ENCODE data around the gene RHBDD2. TPM values are rescaled to one million over a fixed set of nuclear protein-coding genes. Genes with fewer than 3 reads are reported as not detected.
"Not testable (repeated sequence)": the region's sequence is repeated elsewhere in the genome, so short reads cannot be mapped to it uniquely, and the experiment has no call there.

RHBDD2 gene
- polyA plus RNA-seq, 1 donor (not counting 4 experiments of a cell fraction or from before 2014, with no cell fraction given), result 24.1 TPM

GRCh38 chr7:75909521-75910132, 30.8 kb downstream of the RHBDD2 start:
- Histone ChIP-seq H3K4me2 (ENCODE audit: control insufficient read depth, extremely low read depth, insufficient read depth, low read depth, low read length) (no peak overlapping the region), H3K9ac (ENCODE audit: control insufficient read depth, extremely low read depth, insufficient read depth, low read length) (no peak overlapping the region), H4K20me1 (ENCODE audit: control insufficient read depth, extremely low read depth, insufficient read depth, low read length) (no peaks in the 10 kb centered on the region), H2AFZ (ENCODE audit: control insufficient read depth, low read length) (no peak overlapping the region), H3K4me1 (ENCODE audit: control insufficient read depth, extremely low read depth, insufficient read depth, low read length) (peaks cover 17% of the 10 kb centered on the region), H3K4me3 (ENCODE audit: control insufficient read depth in 2 of 3, extremely low read depth in 1 of 3, insufficient read depth in 2 of 3, low read depth in 1 of 3, low read length in 3 of 3) (no peak overlapping the region), H3K36me3 (ENCODE audit: control insufficient read depth in 2 of 2, extremely low read depth in 1 of 2, insufficient read depth in 2 of 2, low read length in 2 of 2) (no peaks in the 10 kb centered on the region), H3K9me3 (ENCODE audit: control insufficient read depth, low read depth, low read length) (no peaks in the 10 kb centered on the region), H3K9me1 (ENCODE audit: control insufficient read depth, extremely low read depth, insufficient read depth, low read length) (no peaks in the 10 kb centered on the region), H3K79me2 (ENCODE audit: control insufficient read depth, insufficient read depth, low read length) (no peaks in the 10 kb centered on the region), H3K27me3 (ENCODE audit: control insufficient read depth, extremely low read depth, insufficient read depth, low read length) (no peaks in the 10 kb centered on the region), H3K27ac (ENCODE audit: control insufficient read depth, insufficient read depth, low read length) (no peak overlapping the region)
- no peak for TF ChIP-seq EZH2 (IDR thresholded peaks at IDR 0.05; ENCODE audit: low read length)
- TF ChIP-seq, protein P1, sequence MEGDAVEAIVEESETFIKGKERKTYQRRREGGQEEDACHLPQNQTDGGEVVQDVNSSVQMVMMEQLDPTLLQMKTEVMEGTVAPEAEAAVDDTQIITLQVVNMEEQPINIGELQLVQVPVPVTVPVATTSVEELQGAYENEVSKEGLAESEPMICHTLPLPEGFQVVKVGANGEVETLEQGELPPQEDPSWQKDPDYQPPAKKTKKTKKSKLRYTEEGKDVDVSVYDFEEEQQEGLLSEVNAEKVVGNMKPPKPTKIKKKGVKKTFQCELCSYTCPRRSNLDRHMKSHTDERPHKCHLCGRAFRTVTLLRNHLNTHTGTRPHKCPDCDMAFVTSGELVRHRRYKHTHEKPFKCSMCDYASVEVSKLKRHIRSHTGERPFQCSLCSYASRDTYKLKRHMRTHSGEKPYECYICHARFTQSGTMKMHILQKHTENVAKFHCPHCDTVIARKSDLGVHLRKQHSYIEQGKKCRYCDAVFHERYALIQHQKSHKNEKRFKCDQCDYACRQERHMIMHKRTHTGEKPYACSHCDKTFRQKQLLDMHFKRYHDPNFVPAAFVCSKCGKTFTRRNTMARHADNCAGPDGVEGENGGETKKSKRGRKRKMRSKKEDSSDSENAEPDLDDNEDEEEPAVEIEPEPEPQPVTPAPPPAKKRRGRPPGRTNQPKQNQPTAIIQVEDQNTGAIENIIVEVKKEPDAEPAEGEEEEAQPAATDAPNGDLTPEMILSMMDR (optimal IDR thresholded peaks at IDR 0.05 in 1 of 3, IDR thresholded peaks at IDR 0.05 in 1 of 3, conservative IDR thresholded peaks at IDR 0.05 in 1 of 3; ENCODE audit: extremely low read depth in 1 of 3, insufficient read depth in 2 of 3, low read length in 3 of 3), result no peak
- no peak for DNase-seq (ENCODE audit: low read depth, low spot score)
- FAIRE-seq, result no peak
- dilution Hi-C loops (cut with MboI; ENCODE audit: extremely low pct_ligation_motif_present, low sequenced_read_pairs), result no loop called here

- H3K79me2 ChIP-seq (ENCODE audit: control insufficient read depth, insufficient read depth, low read length); dilution Hi-C loops (cut with MboI; ENCODE audit: extremely low pct_ligation_motif_present, low sequenced_read_pairs); H3K4me2 ChIP-seq (ENCODE audit: control insufficient read depth, extremely low read depth, insufficient read depth, low read depth, low read length); H3K9ac ChIP-seq (ENCODE audit: control insufficient read depth, extremely low read depth, insufficient read depth, low read length); H3K9me3 ChIP-seq (ENCODE audit: control insufficient read depth, low read depth, low read length); H3K9me1 ChIP-seq (ENCODE audit: control insufficient read depth, extremely low read depth, insufficient read depth, low read length); H3K36me3 ChIP-seq (ENCODE audit: control insufficient read depth in 2 of 2, extremely low read depth in 1 of 2, insufficient read depth in 2 of 2, low read length in 2 of 2); FAIRE-seq; H2AFZ ChIP-seq (ENCODE audit: control insufficient read depth, low read length); DNase-seq (ENCODE audit: low read depth, low spot score); H3K27ac ChIP-seq (ENCODE audit: control insufficient read depth, insufficient read depth, low read length); H3K27me3 ChIP-seq (ENCODE audit: control insufficient read depth, extremely low read depth, insufficient read depth, low read length); H3K4me3 ChIP-seq (ENCODE audit: control insufficient read depth in 2 of 3, extremely low read depth in 1 of 3, insufficient read depth in 2 of 3, low read depth in 1 of 3, low read length in 3 of 3); H4K20me1 ChIP-seq (ENCODE audit: control insufficient read depth, extremely low read depth, insufficient read depth, low read length): not testable (repeated sequence)
- H3K4me1 ChIP-seq (ENCODE audit: control insufficient read depth, extremely low read depth, insufficient read depth, low read length), result peaks cover 13% of the 10 kb centered on the region
Observed at GRCh38 chr7:75911186-75911585, 32.4 kb downstream of the RHBDD2 start.

GRCh38 chr7:75913437-75913836, 34.6 kb downstream of the RHBDD2 start:
- H3K9me3 ChIP-seq (ENCODE audit: control insufficient read depth, low read depth, low read length), result no peaks in the 10 kb centered on the region
- FAIRE-seq (no peak), DNase-seq (ENCODE audit: low read depth, low spot score) (no peak)
- H3K9me1 ChIP-seq (ENCODE audit: control insufficient read depth, extremely low read depth, insufficient read depth, low read length), result no peaks in the 10 kb centered on the region
- TF ChIP-seq, protein P1 (optimal IDR thresholded peaks at IDR 0.05 in 1 of 3, IDR thresholded peaks at IDR 0.05 in 1 of 3, conservative IDR thresholded peaks at IDR 0.05 in 1 of 3; ENCODE audit: extremely low read depth in 1 of 3, insufficient read depth in 2 of 3, low read length in 3 of 3), result no peak
- no peak for TF ChIP-seq EZH2 (IDR thresholded peaks at IDR 0.05; ENCODE audit: low read length)
- H3K4me3 ChIP-seq (ENCODE audit: control insufficient read depth in 2 of 3, extremely low read depth in 1 of 3, insufficient read depth in 2 of 3, low read depth in 1 of 3, low read length in 3 of 3), result no peak overlapping the region
- H3K4me1 ChIP-seq (ENCODE audit: control insufficient read depth, extremely low read depth, insufficient read depth, low read length), result peaks cover 13% of the 10 kb centered on the region
- dilution Hi-C loops (cut with MboI; ENCODE audit: extremely low pct_ligation_motif_present, low sequenced_read_pairs), result no loop called here
- H3K27me3 ChIP-seq (ENCODE audit: control insufficient read depth, extremely low read depth, insufficient read depth, low read length), result no peaks in the 10 kb centered on the region
- H3K79me2 ChIP-seq (ENCODE audit: control insufficient read depth, insufficient read depth, low read length), result peaks cover 22% of the 10 kb centered on the region
- H3K9ac ChIP-seq (ENCODE audit: control insufficient read depth, extremely low read depth, insufficient read depth, low read length), result no peak overlapping the region
- no peak overlapping the region for H2AFZ ChIP-seq (ENCODE audit: control insufficient read depth, low read length)
- H4K20me1 ChIP-seq (ENCODE audit: control insufficient read depth, extremely low read depth, insufficient read depth, low read length), result peaks cover 2% of the 10 kb centered on the region
- no peak overlapping the region for H3K27ac ChIP-seq (ENCODE audit: control insufficient read depth, insufficient read depth, low read length)
- no peak overlapping the region for H3K4me2 ChIP-seq (ENCODE audit: control insufficient read depth, extremely low read depth, insufficient read depth, low read depth, low read length)
- no peaks in the 10 kb centered on the region for H3K36me3 ChIP-seq (ENCODE audit: control insufficient read depth in 2 of 2, extremely low read depth in 1 of 2, insufficient read depth in 2 of 2, low read length in 2 of 2)

All from keratinocyte (primary cell).